ENCODE data around the gene PLEKHO2.
A peak's percentile ranks its signal among the peaks of the same experiment; 100 is the strongest.

The PLEKHO2 gene

DNA sequence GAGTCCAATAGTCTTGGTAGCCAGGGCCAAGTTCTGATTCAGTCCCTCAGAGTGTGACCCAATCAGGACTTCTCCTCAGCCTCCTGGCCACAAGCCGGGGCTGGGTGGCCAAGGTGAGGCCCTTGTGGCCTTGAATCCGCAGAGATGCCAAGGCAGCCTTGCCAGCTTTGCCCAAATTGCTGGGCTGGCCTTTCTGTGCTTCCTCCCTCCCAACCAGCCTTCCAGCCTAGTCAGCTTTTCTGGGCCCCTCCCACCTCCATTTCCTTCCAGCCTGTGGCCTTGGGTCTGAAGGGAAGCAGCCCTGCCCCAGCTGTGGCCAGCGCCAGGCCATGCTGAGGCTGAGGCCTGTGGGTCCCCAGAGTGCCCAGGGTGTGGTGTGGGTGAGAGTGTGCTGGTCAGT is 35.7 kb downstream of the PLEKHO2 start:
- no peak for DNase-seq (ENCODE audit: low read depth, low spot score)

DNA sequence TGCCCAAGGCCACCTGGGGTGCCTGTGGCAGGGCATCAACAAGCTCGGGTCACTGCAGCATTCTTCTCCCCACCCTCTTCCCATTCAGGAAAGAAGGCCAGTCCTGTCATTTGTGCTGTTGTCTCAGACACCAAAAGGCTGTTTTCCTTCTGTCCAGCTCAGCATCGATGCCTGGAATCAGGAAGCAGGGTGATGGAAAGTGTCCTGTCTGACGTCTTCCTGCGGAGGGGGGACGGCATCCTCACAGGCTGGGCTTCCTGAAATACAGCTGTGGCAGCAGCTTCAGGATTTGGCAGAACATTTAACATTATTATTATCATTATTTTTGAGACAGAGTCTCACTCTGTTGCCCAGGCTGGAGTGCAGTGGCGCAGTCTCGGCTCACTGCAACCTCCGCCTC is 37.0 kb downstream of the PLEKHO2 start:
- no peak overlapping the region for H3K4me3 ChIP-seq (ENCODE audit: low read length)
- DNase-seq (ENCODE audit: low read depth, low spot score) = no peak

More for the DNA sequence above, 35.7 kb downstream of the PLEKHO2 start:
- no peak overlapping the region for H3K4me3 ChIP-seq (ENCODE audit: low read length)

DNA sequence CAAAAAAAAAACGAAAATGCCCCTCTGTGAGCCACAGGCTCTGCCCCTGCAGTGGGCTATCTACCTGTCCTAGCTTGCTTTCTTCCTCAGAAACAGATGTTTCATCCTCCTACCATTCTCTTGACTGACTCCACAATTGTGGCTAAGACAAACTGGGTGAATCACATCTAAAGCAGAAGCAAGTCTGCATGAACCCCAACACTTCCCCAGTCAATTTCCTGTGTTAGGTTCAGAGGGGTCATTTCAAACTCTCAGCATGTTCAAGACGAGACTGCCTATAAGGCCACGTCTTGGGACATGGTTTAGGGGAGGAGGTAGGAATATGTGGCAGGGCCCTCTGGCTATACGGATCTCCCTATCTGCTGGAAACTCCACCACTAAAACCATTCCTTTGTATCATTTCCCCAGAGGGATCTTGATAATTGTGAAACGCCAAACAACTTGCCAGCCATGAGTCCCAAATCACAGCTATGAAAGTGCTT is 41.4 kb downstream of the PLEKHO2 start:
- H3K4me3 ChIP-seq (ENCODE audit: low read length) = no peak overlapping the region
- no peak for DNase-seq (ENCODE audit: low read depth, low spot score)

DNA sequence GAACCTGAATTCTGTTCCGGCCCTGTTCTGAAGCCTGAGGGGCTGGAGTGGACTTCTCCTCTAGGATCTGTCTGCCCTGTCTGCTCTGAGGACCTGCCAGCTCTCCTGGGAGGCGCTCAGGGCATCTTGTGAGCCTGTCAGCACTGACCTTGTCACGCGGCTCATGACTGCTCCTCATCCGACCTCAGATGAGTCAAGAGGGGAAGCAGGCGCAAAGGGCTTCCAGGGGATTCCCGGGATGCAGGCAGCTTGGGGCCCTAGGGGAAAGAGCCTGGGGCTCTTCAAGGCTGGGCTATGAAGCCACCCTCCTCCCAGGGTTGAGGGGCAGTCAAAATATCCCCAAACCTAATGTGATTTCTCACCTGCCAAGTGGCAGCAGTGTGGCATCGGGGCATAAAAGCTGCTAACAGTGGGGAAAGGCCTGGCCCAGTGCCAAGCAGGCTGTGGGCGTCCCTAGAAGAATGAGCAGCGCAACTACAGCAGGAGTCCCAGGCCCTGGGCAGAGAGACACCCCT is 42.3 kb downstream of the PLEKHO2 start:
- no peak for DNase-seq (ENCODE audit: low read depth, low spot score)
- H3K4me3 ChIP-seq (ENCODE audit: low read length) = no peak overlapping the region

- DNase-seq (ENCODE audit: low read depth, low spot score) = no peak
- no peak overlapping the region for H3K4me3 ChIP-seq (ENCODE audit: low read length)
These were observed 43.0 kb downstream of the PLEKHO2 start for GRCh38 chr15:64884679-64885078.

- no peak overlapping the region for H3K4me3 ChIP-seq (ENCODE audit: low read length)
- DNase-seq (ENCODE audit: low read depth, low spot score) = no peak
These were observed 46.6 kb downstream of the PLEKHO2 start for GRCh38 chr15:64888336-64888735.

GRCh38 chr15:64891561-64891960 is 49.8 kb downstream of the PLEKHO2 start:
- H3K4me3 ChIP-seq (ENCODE audit: low read length) = no peak overlapping the region
- no peak for DNase-seq (ENCODE audit: low read depth, low spot score)

DNA sequence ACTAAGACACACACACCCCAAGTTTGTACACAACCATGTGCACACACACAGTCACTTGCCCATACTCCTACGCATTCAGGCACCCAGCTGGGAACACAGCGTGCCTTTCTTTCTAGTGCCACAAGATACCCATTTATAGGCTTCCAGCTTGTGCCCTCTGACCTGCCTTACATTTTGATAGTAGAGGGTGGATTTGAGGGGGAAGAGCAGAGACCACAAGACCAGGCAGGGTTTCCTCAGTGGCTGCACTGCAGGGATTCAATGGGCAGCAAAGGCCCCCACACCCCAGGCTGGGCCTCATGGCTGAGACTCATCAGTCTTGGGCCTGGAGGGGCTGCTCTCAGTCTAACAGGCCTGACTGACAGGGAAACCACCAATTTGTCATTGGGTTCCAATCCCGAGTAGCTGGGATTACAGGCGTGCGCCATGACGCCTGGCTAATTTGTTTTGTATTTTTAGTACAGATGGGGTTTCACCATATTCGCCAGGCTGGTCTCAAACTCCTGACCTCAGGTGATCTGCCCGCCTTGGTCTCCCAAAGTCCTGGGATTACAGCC is 51.2 kb downstream of the PLEKHO2 start:
- DNase-seq (ENCODE audit: low read depth, low spot score) = no peak
- no peak overlapping the region for H3K4me3 ChIP-seq (ENCODE audit: low read length)

DNA sequence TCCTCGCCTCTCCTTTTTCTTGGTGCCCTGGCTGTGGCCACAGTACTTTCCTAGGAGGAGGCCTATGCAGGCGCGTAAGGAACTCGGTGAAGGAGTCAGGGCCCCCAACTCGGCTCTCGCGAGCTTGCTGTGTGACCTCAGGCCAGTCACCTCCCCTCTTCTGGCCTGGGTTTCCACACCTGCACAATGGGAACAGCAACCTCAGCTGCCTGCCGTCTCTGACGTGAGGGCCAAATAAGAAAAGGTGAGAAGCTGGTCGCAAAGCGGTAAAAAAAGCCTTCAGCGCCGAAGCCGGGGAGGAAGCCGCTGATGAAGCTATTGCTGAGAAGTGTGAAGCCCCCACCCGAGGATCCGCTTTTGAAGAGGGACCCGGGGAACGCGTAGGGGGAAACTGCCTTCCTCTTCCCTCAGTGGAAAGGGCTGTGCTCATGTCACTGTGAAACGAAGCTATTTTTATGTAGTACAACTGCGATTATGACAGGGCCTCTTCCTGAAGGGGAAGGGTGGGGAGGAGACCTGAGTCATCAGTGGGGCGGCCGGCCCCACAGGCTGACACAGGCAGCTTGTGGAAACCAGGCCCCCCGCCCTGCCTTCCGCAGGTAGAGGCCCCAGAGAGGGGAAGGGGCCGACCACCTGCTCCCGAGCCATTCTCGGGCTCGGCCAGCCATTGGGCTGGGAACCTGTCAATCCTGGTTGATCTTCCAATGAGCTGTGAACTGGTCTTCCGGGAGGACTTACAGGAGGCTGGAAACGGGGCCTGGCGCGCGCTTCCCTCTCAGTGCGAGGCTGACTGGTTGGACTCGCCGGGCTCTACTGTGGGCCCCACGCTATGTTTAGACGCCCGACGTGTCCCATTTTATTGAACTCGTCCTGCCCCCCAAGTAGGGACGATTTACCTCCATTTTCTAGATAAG is 52.0 kb downstream of the PLEKHO2 start:
- H3K4me3 ChIP-seq (ENCODE audit: low read length) = peak overlapping the region; percentile 60
- peak; percentile 98 for DNase-seq (ENCODE audit: low read depth, low spot score)

DNA sequence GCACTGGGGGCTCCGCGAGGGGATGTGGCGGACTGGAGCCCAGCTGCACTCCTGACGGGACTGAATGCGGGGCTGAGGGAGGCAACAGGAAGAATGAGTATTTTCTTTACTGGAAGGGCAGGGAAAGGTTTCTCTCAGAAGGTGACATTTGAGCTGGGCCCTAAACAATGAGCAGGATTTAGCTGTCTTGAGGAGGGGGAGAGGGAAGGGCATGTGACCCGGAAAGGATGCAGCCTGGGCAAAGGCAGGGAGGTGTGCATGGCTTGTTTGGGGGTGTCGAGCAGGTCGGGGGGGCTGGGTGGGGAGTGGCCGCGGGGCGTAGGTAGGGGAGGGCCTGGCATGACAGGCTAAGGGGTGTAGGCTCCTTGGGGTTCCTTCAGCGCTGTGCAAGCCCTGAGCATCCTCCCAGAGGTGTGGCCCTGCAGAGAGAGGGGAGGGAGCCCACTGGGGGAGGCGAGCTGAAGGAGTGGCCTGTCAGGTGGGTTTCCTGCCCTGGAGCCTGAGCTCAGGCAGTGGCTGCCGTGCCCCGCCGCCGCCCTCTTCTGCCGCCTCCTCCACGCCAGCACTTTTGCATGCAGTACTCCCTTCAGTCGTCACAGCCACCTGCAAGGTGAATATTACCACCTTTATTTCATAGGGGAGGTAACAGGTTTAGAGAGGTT is 52.8 kb downstream of the PLEKHO2 start:
- peak overlapping the region; percentile 60 for H3K4me3 ChIP-seq (ENCODE audit: low read length)
- DNase-seq (ENCODE audit: low read depth, low spot score) = peak; percentile 61

DNA sequence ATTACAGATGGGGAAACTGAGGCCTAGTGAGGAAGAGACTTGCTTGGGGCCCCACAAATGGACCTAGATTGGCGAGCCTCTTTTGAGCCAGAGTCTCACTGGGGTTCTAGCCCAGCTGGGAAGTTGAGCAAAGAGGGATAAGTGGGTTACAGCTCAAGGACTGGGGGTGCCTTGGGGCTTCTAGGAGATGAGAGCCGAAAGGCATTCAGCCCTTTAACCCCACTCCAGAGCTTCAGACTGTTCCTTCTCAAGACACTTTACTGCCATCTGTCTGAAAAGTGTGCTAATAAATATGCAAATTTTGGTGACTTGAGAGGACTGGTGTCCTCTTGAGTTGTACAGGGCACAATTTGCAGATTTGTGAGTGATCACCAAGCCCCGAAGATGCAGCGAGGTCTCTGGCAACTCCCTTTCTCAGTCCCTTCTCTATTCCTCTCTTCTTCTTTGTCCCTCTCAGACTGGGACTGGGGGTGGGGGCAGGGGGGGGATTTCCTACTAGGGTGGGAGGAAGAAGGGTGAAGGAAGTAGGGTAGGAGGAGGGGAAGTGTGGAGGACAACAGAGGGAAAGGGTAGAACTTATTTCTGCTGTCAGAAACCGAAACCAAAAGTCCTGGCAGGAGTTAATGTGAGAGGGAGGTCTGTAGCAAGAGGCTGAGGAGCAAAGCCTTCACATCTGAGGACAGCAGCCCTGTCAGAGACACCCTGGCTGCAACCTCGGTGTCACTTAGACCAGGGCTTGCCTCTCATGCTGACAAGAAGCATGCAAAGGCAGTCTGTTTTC is 53.8 kb downstream of the PLEKHO2 start:
- DNase-seq (ENCODE audit: low read depth, low spot score) = peak; percentile 72
- peak overlapping the region; percentile 60 for H3K4me3 ChIP-seq (ENCODE audit: low read length)

DNA sequence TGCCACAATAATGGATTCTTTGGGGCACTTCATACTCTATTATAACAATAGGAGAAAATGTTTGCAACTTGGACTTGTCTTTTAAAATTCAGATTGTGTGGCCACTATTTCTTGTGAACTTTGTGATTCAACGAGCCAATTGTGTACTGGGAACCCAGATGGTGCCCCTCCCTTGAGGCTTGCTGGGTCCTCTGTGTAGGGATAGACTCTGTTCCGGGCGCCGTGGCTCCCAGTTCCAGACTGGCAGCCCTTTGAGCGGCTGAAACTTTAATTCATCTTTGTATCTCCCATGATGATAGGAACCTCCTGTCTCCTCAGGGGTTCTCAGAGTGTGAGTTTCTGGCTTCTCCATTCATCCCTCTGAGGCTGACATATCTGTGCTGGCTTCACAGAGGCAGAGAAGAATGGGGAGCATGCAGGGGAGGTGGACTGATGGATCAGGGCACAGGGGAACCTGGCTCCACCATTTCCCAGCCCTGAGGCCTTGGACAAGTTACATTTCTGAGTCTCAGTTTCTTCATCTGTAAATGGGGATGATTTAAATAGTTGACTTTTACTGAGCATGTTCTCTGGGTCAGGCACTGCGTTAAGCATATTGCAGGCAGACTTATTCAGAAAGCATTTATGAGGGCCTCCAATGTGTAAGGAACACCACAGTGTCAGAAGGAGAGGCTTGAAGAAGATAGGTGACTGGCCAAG is 54.8 kb downstream of the PLEKHO2 start:
- DNase-seq (ENCODE audit: low read depth, low spot score) = no peak
- no peak overlapping the region for H3K4me3 ChIP-seq (ENCODE audit: low read length)

DNA sequence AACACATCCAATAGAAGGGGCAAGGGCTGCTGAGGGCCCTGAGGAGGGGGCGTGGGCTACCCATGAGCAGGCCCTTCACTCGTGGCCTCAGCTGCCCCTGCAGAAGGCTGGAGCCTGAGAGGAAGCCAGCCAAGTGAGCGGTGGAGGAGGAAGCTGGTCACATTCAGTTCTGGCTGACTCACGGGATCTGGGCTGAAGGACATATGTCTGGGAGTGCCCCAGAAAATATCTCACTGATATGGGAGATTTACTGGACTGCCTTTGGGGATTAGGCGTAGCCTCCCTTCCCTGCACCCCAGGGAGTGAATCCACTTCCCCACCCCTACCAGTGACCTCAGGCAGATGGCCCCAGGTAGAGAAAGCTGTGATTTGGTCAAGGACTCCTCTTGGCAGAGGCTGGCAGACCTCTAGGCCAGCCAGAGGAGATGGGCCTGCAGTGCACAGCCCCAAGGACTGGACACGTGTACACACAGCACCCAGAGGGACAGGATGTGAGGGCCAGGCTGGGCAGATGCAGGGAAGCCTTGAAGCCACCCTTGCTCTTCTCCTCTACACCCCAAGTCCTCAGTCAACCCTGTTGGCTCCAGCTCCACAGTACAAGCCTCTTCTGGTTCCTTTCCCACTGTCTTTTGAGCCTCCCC is 55.8 kb downstream of the PLEKHO2 start:
- H3K4me3 ChIP-seq (ENCODE audit: low read length) = no peak overlapping the region
- no peak for DNase-seq (ENCODE audit: low read depth, low spot score)

- DNase-seq (ENCODE audit: low read depth, low spot score) = no peak
- no peak overlapping the region for H3K4me3 ChIP-seq (ENCODE audit: low read length)
These were observed 56.7 kb downstream of the PLEKHO2 start for GRCh38 chr15:64898406-64898805.

DNA sequence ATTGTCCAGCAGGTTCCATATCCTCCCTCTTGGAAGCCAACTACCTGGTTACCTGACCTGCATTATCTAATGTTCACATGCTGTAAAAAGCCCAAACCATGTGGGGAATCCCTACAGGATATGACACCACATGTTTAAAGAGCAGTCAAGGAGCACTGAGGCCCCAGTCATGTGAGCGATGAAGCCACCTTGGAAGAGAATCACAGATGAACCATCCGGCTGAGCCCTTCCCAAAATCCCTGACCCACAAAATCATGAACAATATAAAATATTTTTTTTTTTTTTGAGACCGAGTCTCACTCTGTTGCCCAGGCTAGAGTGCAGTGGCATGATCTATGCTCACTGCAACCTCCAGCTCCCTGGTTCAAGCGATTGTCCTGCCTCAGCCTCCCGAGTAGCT is 59.4 kb downstream of the PLEKHO2 start:
- no peak for DNase-seq (ENCODE audit: low read depth, low spot score)
- H3K4me3 ChIP-seq (ENCODE audit: low read length) = no peak overlapping the region

- peak; percentile 76 for DNase-seq (ENCODE audit: low read depth, low spot score)
- no peak overlapping the region for H3K4me3 ChIP-seq (ENCODE audit: low read length)
These were observed 60.2 kb downstream of the PLEKHO2 start for GRCh38 chr15:64901914-64902313.

DNA sequence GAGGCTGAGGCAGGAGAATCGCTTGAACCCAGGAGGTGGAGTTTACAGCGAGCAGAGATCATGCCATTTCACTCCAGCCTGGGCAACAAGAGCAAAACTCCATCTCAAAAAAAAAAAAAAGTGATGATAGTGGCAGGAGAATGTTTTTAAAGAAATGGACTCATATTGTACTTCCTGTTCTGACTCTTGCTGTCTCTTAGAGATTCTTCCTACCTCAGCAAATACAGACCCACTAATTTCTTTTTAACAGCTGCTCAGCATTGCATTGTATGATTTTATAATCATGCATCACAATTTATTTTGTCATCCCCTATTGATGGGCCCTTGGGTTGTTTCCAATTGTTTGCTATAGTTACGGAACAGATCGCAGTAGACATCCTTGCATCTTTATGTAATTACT is 61.1 kb downstream of the PLEKHO2 start:
- no peak overlapping the region for H3K4me3 ChIP-seq (ENCODE audit: low read length)
- DNase-seq (ENCODE audit: low read depth, low spot score) = no peak

DNA sequence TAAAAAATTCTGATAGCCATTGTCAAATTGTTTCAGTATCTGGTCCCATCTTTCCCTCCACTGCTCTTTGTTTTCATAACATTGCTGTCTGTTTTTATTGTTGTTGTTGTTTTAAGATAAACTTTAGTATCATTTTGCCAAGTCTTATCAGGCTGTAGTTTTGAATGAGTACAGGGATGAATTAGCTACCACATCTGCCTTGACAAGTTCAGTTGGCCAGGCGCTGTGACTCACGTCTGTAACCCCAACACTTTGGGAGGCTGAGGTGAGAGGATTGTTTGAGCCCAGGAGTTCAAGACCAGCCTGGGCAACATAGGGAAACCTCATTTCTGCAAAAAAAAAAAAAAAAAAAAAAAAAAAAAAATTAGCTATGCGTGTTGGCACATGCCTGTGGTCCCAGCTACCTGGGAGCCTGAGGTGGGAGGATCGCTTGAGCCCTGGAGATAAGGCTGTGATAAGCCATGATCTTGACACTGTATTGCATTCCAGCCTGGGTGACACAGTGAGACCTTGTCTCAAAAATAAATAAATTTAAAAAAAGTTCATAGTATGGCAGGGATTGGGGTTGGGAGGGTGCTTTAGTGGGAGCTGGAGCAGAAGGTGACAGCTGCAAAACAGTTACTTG is 61.7 kb downstream of the PLEKHO2 start:
- no peak for DNase-seq (ENCODE audit: low read depth, low spot score)
- no peak overlapping the region for H3K4me3 ChIP-seq (ENCODE audit: low read length)
